Endothelial cell of umbilical vein (primary cell): ENCODE results near the gene TBX19. TPM values are rescaled to one million over a fixed set of nuclear protein-coding genes. Genes with fewer than 3 reads are reported as not detected.

Experiments used
- BruUV-seq: library from RNA; stranded (reverse); fragments of 400-500 nt; replicated peaks from 2 replicates; lab custom pipeline; 2021; lab: Mats Ljungman, UMichigan
- CTCF ChIA-PET: fragments of 300-600, 350-600 bp; sonication (Branson Sonifier 250); formaldehyde crosslinking; loops from one replicate; lab custom pipeline; 2021; ENCODE audit warnings: antibody characterized with exemption, inconsistent platforms; lab: Charles Lee
- POLR2A ChIA-PET: fragments of 300-600, 350-600 bp; sonication (Branson Sonifier 250); formaldehyde crosslinking; loops from one replicate; lab custom pipeline; 2021; ENCODE audit warnings: antibody characterized with exemption, inconsistent platforms; lab: Charles Lee
- DNase-seq: peaks from one replicate; pipeline ENCODE4 v3.0.0-alpha.2; 2011; ENCODE audit warnings: low read depth, low spot score
- FAIRE-seq: peaks from 2 replicates; lab custom pipeline; 2011; peaks lifted over from hg19 to GRCh38; lab: Jason Lieb, UNC
- H2AFZ ChIP-seq: 2 replicates; pipeline ENCODE4 v1.6.0; 2012; ENCODE audit warnings: low read depth, low read length, control low read depth, inconsistent platforms
- H3K27ac ChIP-seq: 2 replicates; pipeline ENCODE4 v1.5.1; 2011; ENCODE audit warnings: low read depth, mild to moderate bottlenecking, control low read depth, low read length, moderate library complexity; ENCODE audit not compliant: insufficient read depth
- H3K27me3 ChIP-seq, 2 experiments: 2 replicates each; pipeline versions ENCODE4 v1.6.0 to v1.6.1; 2011; ENCODE audit warnings: low read length in 2 of 2, mixed read lengths in 1 of 2; ENCODE audit not compliant: control insufficient read depth in 2 of 2, insufficient read depth in 2 of 2
- H3K36me3 ChIP-seq, 2 experiments: 2 replicates in 1 of 2; 3 replicates in 1 of 2; pipeline ENCODE4 v1.5.1; 2011; ENCODE audit warnings: low read length in 2 of 2, mild to moderate bottlenecking in 1 of 2, moderate library complexity in 1 of 2; ENCODE audit not compliant: control insufficient read depth in 2 of 2, insufficient read depth in 2 of 2; ENCODE audit errors: extremely low read depth in 1 of 2
- H3K4me1 ChIP-seq: 3 replicates; pipeline ENCODE4 v1.5.1; 2011; ENCODE audit warnings: mild to moderate bottlenecking, low read length; ENCODE audit not compliant: control insufficient read depth, insufficient read depth; ENCODE audit errors: extremely low read depth
- H3K4me2 ChIP-seq: 2 replicates; pipeline ENCODE4 v1.6.1; 2011; ENCODE audit warnings: low read length, control low read depth, mixed read lengths; ENCODE audit not compliant: insufficient read depth
- H3K4me3 ChIP-seq, 3 experiments: fragments of 200-600 bp in 1 of 3; sonication (generic), shearing (Covaris generic) in 1 of 3; replicated peaks in 1 of 3; 2 replicates each; pipeline ENCODE4 v1.5.1; 2011 to 2016; ENCODE audit warnings: control low read depth in 3 of 3, low read length in 3 of 3, mild to moderate bottlenecking in 2 of 3, inconsistent platforms in 1 of 3, low read depth in 1 of 3, moderate library complexity in 1 of 3; ENCODE audit not compliant: insufficient read depth in 1 of 3
- H3K79me2 ChIP-seq: 2 replicates; pipeline ENCODE4 v1.6.0; 2012; ENCODE audit warnings: low read length, inconsistent platforms; ENCODE audit not compliant: control insufficient read depth, insufficient read depth
- H3K9ac ChIP-seq: replicated peaks from 2 replicates; pipeline ENCODE3; 2011; ENCODE audit warnings: low read length, control low read depth; ENCODE audit not compliant: insufficient read depth; ENCODE audit errors: extremely low read depth
- H3K9me1 ChIP-seq: replicated peaks from 3 replicates; pipeline ENCODE4 v1.6.0; 2011; ENCODE audit warnings: mild to moderate bottlenecking, low read length; ENCODE audit not compliant: control insufficient read depth, insufficient read depth; ENCODE audit errors: extremely low read depth
- H3K9me3 ChIP-seq: replicated peaks from 2 replicates; pipeline ENCODE4 v1.5.1; 2012; ENCODE audit warnings: low read length, inconsistent platforms; ENCODE audit not compliant: control insufficient read depth, insufficient read depth
- H4K20me1 ChIP-seq: replicated peaks from 2 replicates; pipeline ENCODE3; 2011; ENCODE audit warnings: mild to moderate bottlenecking, low read length; ENCODE audit not compliant: control insufficient read depth, insufficient read depth; ENCODE audit errors: extremely low read depth
- CTCF ChIP-seq, 2 donors: IDR thresholded peaks; 1 replicate in 1 of 2; 2 replicates in 1 of 2; pipeline ENCODE4 v1.5.1; 2011; ENCODE audit warnings: low read length in 2 of 2, mild to moderate bottlenecking in 2 of 2, moderate library complexity in 2 of 2, control low read depth in 1 of 2, inconsistent platforms in 1 of 2, low read depth in 1 of 2; ENCODE audit not compliant: insufficient read depth in 1 of 2; ENCODE audit errors: extremely low read depth in 1 of 2
- EZH2 ChIP-seq: IDR thresholded peaks from 2 replicates; pipeline ENCODE4 v1.6.1; 2012; ENCODE audit warnings: borderline replicate concordance, low read depth, mild to moderate bottlenecking, moderate library complexity, low read length, inconsistent platforms; ENCODE audit not compliant: severe bottlenecking
- MYC ChIP-seq: IDR thresholded peaks from one replicate; pipeline ENCODE4 v1.6.1; 2011; ENCODE audit warnings: mild to moderate bottlenecking, low read depth, low read length
- POLR2A ChIP-seq: IDR thresholded peaks from 2 replicates; pipeline ENCODE4 v1.6.1; 2012; ENCODE audit warnings: low read depth, mild to moderate bottlenecking, control low read depth, low read length
- POLR2AphosphoS5 ChIP-seq: IDR thresholded peaks from 2 replicates; pipeline ENCODE4 v1.6.1; 2012; ENCODE audit warnings: low read depth, mild to moderate bottlenecking, control low read depth, low read length, moderate library complexity; ENCODE audit not compliant: insufficient read depth
- dilution Hi-C: fragments of 300-500 bp; cut with MboI; formaldehyde crosslinking; loops from one replicate; pipeline ENCODE4 v1.15.0; 2019; ENCODE audit warnings: low sequenced_read_pairs; ENCODE audit not compliant: extremely low pct_ligation_motif_present
- intact Hi-C: fragments of 100-400 bp; cut with micrococcal nuclease; formaldehyde crosslinking; loops from one replicate; pipeline ENCODE4 v1.10.0; 2022
- polyA plus RNA-seq, 4 experiments: library from polyadenylated mRNA; depleted of rRNA in 3 of 4; stranded (reverse) in 3 of 4; unstranded in 1 of 4; fragments of >200 nt; gene quantifications; 2 replicates each; pipeline versions ENCODE4 v1.2.1 to v1.2.3, GENCODE V29; 2011 to 2012; ENCODE audit warnings: missing spikeins in 1 of 4
- total RNA-seq: library from RNA; stranded (reverse); gene quantifications from 2 replicates; pipeline ENCODE4 v1.2.3, GENCODE V29; 2021

TBX19 gene
- total and polyA plus RNA-seq, 2 donors (not counting 3 experiments of a cell fraction or from before 2014, with no cell fraction given) = 2.3 to 2.8 TPM

DNA sequence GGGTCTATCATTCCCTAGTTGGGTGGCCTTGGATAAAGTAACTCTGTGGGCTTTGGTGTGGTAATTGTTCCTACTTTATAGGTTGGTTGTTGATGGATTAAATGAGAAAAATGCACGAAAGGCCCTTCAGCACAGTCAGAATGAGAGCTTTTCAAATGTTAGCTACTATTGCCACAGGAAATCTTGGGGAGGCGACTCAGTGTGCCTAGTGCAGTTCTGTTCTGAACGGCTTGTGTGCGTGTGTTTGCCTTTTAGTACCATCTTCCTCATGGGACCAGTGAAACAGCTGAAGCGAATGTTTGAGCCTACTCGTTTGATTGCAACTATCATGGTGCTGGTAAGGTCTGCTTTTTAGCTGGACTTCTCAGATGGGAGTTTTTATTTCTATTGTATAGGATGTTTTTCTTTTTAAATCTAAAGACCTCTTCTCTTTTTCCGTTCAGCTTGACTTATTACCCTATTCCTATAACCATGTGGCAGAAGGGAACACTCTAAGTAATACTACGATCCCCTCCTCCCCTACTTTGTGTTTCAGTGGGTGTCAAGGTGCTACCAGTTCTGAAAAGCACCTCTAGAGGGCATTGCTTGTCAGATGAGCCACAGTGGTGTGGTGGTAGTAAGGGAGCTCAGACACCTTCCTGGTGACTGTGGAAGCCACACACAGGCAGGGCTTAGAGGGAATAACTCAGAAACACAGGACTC lies 45.7 kb upstream of the TBX19 start:
- peak; percentile 74 for FAIRE-seq
- Histone ChIP-seq H3K4me1 (no peaks in the 10 kb centered on the region), H3K27me3 (no peaks in the 10 kb centered on the region), H3K4me2 (no peak overlapping the region), H3K79me2 (peaks cover 12% of the 10 kb centered on the region), H3K36me3 (peaks cover 19 to 26% of the 10 kb centered on the region in 2 experiments), H4K20me1 (no peaks in the 10 kb centered on the region), H3K4me3 (no peak overlapping the region), H2AFZ (no peak overlapping the region), H3K9me3 (no peaks in the 10 kb centered on the region), H3K9me1 (no peaks in the 10 kb centered on the region), H3K9ac (no peak overlapping the region), H3K27ac (no peak overlapping the region)
- intact Hi-C loops = loop anchor here (1.0 to 5.0 kb wide), 3 partner anchors 87 to 340 kb away; no protein-coding TSS in a partner anchor
- BruUV-seq = no TSS peak
- no peak for TF ChIP-seq POLR2A
- peak; percentile 75 to 79 for TF ChIP-seq CTCF (IDR thresholded peaks at IDR 0.05; ENCODE audit: extremely low read depth in 1 of 2, insufficient read depth in 1 of 2, low read depth in 1 of 2, low read length in 2 of 2)
- TF ChIP-seq EZH2 = no peak
- TF ChIP-seq MYC = no peak
- TF ChIP-seq POLR2AphosphoS5 = no peak
- CTCF ChIA-PET = interaction anchor here (0.6 to 4.4 kb wide), 51 partner anchors 9 to 1276 kb away, joined by 3 to 90 read pairs (median 6); partner anchors contain the start of genes SFT2D2 and TBX19
- peak; percentile 64 for DNase-seq
- POLR2A ChIA-PET = no interaction called here
- dilution Hi-C loops = no loop called here
